ENCODE results near the gene SDF2L1. TPM values are rescaled to one million over a fixed set of nuclear protein-coding genes. Genes with fewer than 3 reads are reported as not detected.
"Not testable (repeated sequence)": the region's sequence is repeated elsewhere in the genome, so short reads cannot be mapped to it uniquely, and the experiment has no call there.

Gene SDF2L1
- total RNA-seq, 1 donor from 2014 or later, result 24.0 TPM

GRCh38 chr22:21690401-21690801 lies 48.3 kb downstream of the SDF2L1 start:
- peaks cover 12% of the 10 kb centered on the region for H3K4me1 Mint-ChIP-seq (ENCODE audit: low read depth, unreplicated experiment)
- peaks cover 6% of the 10 kb centered on the region for H3K9me3 Mint-ChIP-seq (ENCODE audit: unreplicated experiment)
- peaks cover 6% of the 10 kb centered on the region for H3K36me3 Mint-ChIP-seq (ENCODE audit: unreplicated experiment)
- H3K4me3 Mint-ChIP-seq (ENCODE audit: unreplicated experiment), result no peak overlapping the region
- no peak for DNase-seq
- H3K27me3 Mint-ChIP-seq (ENCODE audit: unreplicated experiment), result peaks cover 9% of the 10 kb centered on the region
- H3K27ac Mint-ChIP-seq (ENCODE audit: unreplicated experiment), result peak overlapping the region; percentile 40
- TF ChIP-seq CTCF (IDR thresholded peaks at IDR 0.05; ENCODE audit: partially characterized antibody, unreplicated experiment), result no peak

GRCh38 chr22:21691816-21692215 lies 49.7 kb downstream of the SDF2L1 start:
- Mint-ChIP-seq H3K4me3 (ENCODE audit: unreplicated experiment) (no peak overlapping the region), H3K27ac (ENCODE audit: unreplicated experiment) (no peak overlapping the region), H3K36me3 (ENCODE audit: unreplicated experiment) (peaks cover 12% of the 10 kb centered on the region)

GRCh38 chr22:21692856-21693255 lies 50.8 kb downstream of the SDF2L1 start:
- DNase-seq, result not testable (repeated sequence)

More at GRCh38 chr22:21691816-21692215, 49.7 kb downstream of the SDF2L1 start:
- Mint-ChIP-seq H3K4me1 (ENCODE audit: low read depth, unreplicated experiment) (peaks cover 14% of the 10 kb centered on the region), H3K9me3 (ENCODE audit: unreplicated experiment) (peaks cover 9% of the 10 kb centered on the region), H3K27me3 (ENCODE audit: unreplicated experiment) (peaks cover 13% of the 10 kb centered on the region)
- DNase-seq, result no peak
- TF ChIP-seq CTCF (IDR thresholded peaks at IDR 0.05; ENCODE audit: partially characterized antibody, unreplicated experiment), result no peak

GRCh38 chr22:21693333-21693998 lies 51.4 kb downstream of the SDF2L1 start:
- Mint-ChIP-seq H3K4me3 (ENCODE audit: unreplicated experiment) (no peak overlapping the region), H3K9me3 (ENCODE audit: unreplicated experiment) (peaks cover 12% of the 10 kb centered on the region), H3K27me3 (ENCODE audit: unreplicated experiment) (peaks cover 15% of the 10 kb centered on the region), H3K36me3 (ENCODE audit: unreplicated experiment) (peaks cover 12% of the 10 kb centered on the region), H3K4me1 (ENCODE audit: low read depth, unreplicated experiment) (peaks cover 15% of the 10 kb centered on the region), H3K27ac (ENCODE audit: unreplicated experiment) (no peak overlapping the region)
- no peak for TF ChIP-seq CTCF (IDR thresholded peaks at IDR 0.05; ENCODE audit: partially characterized antibody, unreplicated experiment)
- DNase-seq, result no peak

More at GRCh38 chr22:21692856-21693255, 50.8 kb downstream of the SDF2L1 start:
- peaks cover 15% of the 10 kb centered on the region for H3K27me3 Mint-ChIP-seq (ENCODE audit: unreplicated experiment)
- H3K36me3 Mint-ChIP-seq (ENCODE audit: unreplicated experiment), result peaks cover 12% of the 10 kb centered on the region
- peaks cover 14% of the 10 kb centered on the region for H3K4me1 Mint-ChIP-seq (ENCODE audit: low read depth, unreplicated experiment)
- H3K9me3 Mint-ChIP-seq (ENCODE audit: unreplicated experiment); H3K27ac Mint-ChIP-seq (ENCODE audit: unreplicated experiment); H3K4me3 Mint-ChIP-seq (ENCODE audit: unreplicated experiment): not testable (repeated sequence)

Small RNA genes within 50 kb of the gene (microRNA-seq; reads per million reads assigned to microRNA genes)
- 5,807 reads per million, percentile 97 among the genes with 10 or more reads in this experiment for gene MIR130B (ENCODE audit: unreplicated experiment)
- 166 reads per million, percentile 79 among the genes with 10 or more reads in this experiment for gene MIR301B (ENCODE audit: unreplicated experiment)

Other genes starting within 250 kb of the SDF2L1 start
- gene HIC2, start 224.9 kb upstream of the SDF2L1 start, total RNA-seq (ENCODE audit: unreplicated experiment), result 60.7 TPM
- gene TMEM191C, start 174.9 kb upstream of the SDF2L1 start, total RNA-seq (ENCODE audit: unreplicated experiment), result 11.5 TPM
- gene RIMBP3C, start 90.8 kb upstream of the SDF2L1 start, total RNA-seq (ENCODE audit: unreplicated experiment), result 0.22 TPM
- gene UBE2L3, start 74.6 kb upstream of the SDF2L1 start, total RNA-seq (ENCODE audit: unreplicated experiment), result 55.9 TPM
- 10.3 TPM for gene YDJC, start 12.3 kb upstream of the SDF2L1 start, total RNA-seq (ENCODE audit: unreplicated experiment)
- gene CCDC116, start 9.5 kb upstream of the SDF2L1 start, total RNA-seq (ENCODE audit: unreplicated experiment), result 0.71 TPM
- 61.6 TPM for gene PPIL2, start 23.7 kb downstream of the SDF2L1 start, total RNA-seq (ENCODE audit: unreplicated experiment)
- gene YPEL1, start 93.5 kb downstream of the SDF2L1 start, total RNA-seq (ENCODE audit: unreplicated experiment), result 71.2 TPM
- gene MAPK1, start 225.3 kb downstream of the SDF2L1 start, total RNA-seq (ENCODE audit: unreplicated experiment), result 148 TPM

Data from glutamatergic neuron (in vitro differentiated cells).